GM21423 (cell line): ENCODE measurements around the gene STARD4.

Experiments used
- ATAC-seq: cut with Tn5 transposase; IDR thresholded peaks from one replicate; pipeline ENCODE4 v1.9.1; 2021; ENCODE audit warnings: mild to moderate bottlenecking, moderate library complexity; ENCODE audit not compliant: unreplicated experiment

STARD4 gene

DNA sequence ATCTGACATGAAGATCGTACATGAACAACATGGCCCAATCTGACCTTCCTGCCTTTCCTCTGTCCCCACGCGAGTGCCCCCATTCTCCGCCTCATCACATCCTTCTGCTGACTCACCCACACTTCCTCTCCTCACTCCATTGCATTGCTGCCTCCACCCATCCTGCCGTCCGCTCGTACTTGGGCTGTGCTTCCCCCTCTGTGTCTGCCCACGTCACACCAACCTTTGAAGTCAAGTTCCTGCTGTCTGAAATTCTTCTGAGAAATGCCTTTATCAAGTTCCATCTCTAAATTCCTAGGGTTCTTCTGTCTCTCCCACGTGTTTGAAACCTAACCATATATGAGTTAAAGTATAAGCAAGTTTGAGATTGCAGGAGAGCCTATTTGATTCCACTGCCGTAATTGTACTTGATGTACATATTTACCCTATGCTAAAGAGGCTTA is 18.0 kb upstream of the STARD4 start:
- peak; percentile 98 for ATAC-seq

DNA sequence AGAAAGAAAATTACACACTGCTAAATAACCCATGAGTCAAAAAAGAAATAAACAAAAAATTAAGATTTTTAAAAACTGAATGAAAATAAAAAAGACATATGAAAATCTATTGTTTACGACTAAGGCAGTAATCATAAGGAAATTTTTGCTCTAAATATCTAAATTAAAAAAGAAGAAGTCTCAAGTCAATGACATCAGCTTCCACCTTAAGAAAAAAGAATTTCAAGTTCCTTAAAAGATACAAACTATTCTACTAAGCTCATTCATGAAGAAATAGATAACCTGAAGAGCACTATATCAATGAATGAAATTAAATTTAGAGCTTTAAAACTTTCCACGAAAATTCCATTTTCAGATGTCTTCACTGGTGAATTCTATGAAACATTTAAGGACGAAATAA is 15.7 kb upstream of the STARD4 start:
- no peak for ATAC-seq

DNA sequence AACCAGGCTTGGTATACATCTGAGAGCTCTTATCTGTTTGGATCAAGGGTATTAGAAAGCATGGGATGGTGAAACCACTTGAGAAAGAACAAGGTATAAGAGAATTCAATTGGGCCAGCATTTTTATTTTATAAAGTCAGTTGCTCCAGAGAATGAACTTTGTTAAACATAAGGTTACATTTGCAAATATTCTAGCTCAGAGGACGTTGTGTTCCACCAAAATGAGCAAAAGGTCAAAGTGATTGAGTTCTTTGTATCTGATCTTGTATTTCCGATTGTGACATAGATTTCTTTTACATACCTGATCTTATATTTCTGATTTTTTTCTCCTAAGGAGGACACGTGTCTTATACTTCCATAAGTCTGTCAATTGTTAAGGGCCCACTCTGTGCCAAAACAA is 8.6 kb upstream of the STARD4 start:
- no peak for ATAC-seq

DNA sequence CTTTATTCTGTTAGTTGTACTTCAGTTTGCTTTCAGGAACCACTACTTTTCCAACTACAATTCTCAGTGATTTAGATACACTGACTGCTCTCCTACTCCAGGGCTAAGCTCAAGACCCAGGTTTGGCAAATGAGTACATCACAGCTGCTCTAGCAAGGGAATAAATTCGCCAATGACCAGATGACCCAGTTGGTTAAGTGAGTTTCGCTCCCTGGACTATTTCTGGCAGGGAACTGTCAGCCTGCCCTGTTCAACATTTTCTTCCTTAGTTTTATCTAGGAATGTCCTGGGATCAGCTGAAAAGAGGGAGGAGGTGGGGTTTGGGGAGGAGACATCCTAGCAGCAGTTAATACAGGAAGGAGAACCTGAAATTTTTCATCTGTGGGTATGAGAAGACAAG is 6.4 kb upstream of the STARD4 start:
- ATAC-seq = no peak

DNA sequence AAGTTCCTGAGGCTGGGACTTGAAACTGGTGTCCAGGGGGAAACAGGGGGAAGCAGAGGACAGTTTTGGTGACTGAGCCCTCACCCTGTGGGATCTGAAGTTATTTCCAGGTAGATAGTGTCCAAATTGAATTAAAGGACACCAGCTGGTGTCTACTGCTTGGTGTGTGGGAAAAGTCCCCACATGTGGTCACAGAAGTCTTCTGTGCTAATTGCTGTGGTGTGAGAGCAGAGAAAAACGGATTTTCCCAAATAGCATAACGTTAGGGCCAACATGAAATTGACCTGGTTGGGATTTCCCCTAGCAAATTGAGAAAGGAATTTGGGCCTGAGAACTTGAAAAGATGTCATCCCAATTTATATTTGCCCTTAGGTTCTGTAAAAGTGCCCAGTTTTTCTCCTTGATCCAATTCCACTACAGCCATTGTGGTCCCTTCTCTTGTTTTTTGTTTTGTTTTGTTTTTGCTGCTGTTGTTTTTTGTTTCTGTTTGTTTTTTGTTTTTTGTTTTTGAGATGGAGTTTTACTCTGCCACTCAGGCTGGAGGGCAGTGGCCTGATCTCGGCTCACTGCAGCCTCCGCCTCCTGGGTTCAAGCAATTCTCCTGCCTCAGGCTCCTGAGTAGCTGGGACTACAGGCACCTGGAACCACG is 5.6 kb upstream of the STARD4 start:
- ATAC-seq = no peak

DNA sequence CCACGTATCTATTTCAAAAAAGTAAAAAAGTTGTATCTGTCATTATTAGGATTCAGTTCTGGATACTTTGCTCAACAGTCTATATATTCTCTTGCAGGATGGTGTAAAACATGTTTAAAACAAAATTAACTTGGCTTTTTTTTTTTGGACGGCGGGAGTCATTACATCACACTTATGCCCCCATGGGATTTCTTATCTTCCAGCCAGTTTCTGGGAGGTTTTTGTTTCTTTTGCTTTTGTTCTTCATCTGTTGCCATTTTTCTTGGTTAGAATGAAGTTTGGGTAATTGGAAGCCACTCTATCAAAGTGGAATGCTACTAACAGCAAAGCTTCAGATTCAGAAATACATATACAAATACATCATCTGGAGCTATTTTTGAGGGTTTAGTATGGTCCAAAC is 1.8 kb upstream of the STARD4 start:
- ATAC-seq = no peak

DNA sequence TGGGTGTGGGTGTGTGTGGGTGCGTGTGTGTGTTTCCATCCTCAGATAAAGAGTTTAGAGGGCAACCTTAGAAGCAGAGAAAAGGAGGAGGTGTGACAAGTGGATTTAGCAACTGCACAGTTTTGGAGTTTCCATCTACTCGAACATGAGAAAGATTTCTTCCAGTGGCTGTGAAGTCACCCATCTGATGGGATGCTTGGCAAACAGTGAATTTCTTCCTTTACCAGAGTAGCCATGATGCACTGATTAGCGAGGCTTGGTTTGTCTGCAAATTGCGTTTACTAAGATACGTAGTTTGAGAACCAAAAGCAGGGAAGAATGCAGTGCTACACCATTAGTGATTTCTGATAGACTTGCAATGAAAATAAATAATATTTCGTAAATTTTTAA is 791 bp upstream of the STARD4 start:
- ATAC-seq = no peak

DNA sequence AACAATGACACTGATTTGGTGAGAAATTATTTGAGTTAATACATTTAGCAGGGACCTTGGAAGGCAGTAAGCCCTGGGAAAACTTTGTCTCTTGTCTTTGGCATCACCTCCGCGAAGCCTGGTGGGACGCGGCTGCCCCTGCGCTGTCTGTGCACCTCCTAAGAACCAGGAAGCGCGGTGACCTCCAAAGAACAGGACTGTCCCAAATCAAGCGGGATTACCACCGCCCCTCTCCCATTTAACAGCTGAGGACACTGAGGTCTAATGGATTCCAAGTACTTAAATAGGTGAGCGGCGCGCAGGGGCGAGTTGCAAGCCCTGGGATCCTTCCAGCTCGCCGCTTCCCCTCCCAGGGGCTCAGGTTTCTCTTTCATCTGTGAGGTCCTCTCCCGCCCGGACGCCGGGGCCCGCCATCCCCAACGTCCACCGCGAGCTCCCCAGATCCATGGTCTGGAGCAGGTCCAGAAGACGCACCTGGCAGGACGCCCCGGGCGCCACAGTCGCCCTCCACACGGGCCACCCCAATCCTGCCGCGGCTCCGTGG is 432 bp downstream of the STARD4 start:
- ATAC-seq = peak; percentile 5

DNA sequence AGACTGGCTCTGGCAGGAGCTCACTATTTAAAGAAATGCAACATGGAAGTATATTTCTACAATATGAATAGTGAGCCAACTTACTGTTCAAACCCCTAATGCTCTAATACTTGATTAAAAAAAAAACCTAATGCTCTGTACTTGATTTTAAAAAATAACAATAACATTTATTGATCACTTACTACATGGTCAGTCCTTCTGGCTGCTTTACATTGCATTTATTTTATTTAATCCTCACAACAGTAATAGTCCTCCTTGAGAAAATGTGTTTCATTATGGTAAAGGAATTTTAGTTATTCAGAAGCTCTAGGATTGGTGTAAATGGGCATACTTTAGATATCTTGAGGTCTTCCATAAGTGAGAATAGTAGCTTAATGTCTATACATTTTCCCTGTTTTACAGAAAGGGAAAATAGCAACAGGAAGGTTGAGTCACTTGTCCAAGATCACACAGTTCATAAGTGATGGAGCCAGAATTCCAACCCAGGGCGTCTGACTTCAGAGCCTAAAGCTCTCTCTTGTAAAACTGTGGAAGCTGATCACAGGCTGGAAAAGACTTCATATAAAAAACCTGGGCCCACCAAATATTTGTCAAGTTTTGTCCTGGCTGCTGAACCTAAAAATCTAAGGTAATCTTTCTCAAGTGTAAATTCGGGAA is 1.0 kb downstream of the STARD4 start:
- ATAC-seq = no peak

DNA sequence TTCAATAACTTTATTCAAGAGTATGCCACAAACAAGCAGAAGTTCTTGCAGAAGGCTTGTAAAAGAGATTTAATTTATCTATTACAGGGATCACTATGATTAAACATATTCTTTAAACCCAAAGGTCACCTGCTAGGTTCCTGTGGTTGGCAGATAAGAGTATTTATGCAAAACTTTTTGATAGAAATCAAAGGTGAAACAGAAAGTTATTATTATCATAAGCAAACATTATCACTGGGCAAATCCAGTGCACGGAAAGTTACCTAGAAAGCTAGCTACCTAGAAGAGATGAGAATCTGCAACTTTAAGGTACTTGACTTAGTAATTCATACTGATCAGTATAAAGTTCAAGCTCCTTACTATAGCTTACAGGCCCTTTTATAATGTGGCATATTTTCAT is 3.2 kb downstream of the STARD4 start:
- ATAC-seq = no peak

DNA sequence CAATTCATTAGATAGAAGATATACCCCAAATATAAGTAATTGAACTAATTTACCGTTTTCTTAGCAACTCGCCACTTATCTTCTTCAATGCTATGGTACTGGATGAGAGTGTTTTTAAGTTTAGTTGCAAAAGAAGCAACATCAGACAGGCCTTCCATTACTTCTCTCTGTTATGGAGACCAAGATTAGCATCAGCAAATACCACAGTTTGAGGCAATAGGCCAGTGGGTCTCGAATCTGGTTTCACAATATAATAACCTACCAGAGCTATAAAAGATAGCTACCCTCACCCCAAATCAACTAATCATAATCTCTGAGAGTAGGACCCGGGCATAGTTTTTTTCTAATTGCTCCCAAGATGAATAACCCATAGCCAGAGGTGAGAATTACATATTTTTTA is 5.1 kb downstream of the STARD4 start:
- no peak for ATAC-seq

DNA sequence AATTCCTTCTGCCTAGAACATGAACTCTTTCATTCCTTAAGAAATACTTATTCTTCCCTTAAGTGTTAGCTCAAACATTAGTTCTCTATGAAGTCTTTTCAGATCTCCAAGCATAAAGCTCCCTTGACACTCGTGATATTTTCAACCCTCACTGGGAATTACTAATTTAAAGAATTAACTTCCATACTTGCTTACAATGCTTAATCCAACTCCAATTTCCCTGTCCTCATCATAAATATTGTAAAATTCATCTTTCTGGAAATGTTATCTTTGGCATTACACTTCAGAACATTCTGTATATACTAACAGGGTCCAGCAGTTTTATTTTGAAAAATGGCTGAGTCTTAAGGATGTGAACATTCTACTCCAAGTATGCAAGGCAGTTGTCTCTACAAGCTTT is 7.2 kb downstream of the STARD4 start:
- no peak for ATAC-seq

DNA sequence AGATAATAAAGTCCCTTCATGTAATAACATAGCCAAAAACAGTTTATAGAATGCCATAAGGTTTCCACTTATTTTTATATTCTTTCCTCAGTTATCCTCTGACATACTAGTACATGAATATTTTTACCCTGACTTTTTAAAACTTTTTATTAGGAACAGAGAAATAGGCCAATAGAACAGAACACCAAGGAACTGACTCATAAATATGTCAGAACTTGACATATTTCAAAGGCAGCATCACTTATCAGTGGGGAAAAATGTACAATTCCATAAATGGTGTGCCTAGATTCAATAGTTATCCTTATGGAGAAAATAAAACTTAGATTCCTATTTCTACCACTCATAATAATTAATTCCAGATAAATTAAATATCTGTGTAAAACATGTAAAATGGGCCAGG is 9.4 kb downstream of the STARD4 start:
- no peak for ATAC-seq

DNA sequence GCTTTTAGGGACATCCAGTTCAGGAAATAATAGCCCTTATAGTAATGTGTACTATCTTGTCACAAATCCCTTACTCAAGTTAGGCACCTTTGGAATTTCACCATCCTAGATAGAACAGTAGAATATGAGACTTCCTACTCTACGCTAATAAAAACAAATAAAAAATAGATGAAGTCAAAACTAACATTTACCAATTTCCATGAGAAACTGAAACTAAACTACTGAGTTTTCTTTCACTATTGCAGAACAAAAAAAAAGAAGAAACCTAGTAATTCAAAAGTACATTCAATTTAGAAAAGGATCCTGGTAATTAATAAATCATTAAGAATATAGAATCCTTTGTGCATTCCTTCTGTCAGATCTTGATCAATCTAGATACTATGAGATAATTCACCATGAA is 14.0 kb downstream of the STARD4 start:
- no peak for ATAC-seq

DNA sequence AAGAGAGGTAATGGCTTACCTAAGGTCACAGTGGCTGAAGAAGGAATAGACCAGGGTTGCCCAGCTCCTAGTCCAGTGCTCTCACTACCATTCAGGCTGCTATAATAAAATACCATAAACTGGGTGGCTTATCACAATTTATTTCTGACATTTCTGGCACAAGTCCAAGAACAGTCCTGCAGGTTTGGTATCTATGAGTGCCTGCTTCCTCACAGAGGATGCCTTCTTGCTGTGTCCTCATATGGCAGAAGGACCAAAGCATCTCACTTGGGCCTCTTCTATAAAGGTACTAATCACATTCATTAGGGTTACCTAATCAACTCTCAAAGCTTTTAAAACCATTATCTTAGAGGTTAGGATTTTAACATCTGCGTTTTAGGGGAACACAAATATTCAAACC is 17.2 kb downstream of the STARD4 start:
- ATAC-seq = no peak

DNA sequence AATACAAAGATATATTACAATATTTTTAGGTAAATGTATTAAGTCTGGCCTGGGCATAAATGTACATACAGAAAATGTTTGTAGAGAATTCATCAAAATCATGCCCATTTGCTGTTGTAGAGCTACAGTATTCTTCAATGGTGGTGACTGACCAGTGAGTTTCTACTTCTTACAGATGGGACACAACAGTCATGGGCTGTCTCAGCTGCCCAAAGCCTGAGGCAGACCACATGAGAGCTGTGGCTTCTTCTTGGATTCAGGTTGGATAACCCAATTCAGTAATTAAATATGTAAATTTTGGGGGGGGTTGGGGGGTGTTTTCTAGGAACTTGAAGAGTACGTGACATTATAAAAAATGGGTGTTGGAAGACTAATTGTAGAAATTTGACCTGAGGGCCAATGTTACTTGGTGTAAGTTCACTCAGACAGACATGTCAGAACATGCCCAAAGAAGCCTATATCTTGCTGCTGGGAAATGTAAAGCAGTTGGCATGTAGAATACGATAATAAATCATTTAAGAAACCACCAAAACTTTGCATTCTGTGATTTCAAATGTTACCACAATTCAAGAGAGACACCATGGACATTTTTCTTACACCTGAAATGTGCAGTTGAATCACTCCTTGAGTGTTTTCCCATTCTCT is 17.9 kb downstream of the STARD4 start:
- ATAC-seq = no peak

DNA sequence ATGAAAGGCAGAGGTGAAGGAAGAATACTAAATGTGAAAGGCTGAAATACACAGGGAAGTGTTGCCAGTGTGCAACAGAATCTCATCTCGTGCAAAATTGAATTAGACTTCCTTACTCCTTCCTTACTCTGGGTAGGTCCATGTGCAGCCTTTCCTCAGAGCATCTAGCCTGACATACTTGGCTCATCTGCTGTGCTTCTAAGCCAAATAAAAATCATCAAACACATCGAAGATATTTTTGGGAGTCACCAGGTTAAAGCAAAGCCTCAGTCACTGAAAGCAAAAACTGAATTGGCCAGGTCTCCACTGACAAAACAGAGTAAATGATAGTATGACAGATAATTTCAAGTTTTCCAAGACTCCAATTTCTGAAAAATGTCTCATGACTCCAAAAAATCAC is 19.3 kb downstream of the STARD4 start:
- no peak for ATAC-seq

DNA sequence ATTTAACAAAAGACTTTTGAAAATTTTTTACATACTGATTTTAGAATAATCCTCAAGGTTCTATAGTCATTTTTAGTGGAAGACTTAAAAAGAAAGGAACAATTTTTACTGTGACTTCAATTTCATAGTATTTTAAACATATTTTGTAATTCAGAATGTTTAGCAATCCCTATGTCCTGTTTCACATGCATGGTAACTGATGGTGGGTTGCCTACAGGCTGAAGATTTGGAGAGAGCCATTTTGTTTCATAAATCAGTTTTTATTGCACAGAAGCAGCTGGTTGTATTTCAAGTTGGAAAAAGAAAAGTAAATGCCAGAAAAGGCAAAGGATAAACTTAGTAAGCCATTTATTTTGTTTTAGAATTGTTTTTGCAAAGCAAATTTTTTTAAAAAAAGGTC is 24.0 kb downstream of the STARD4 start:
- no peak for ATAC-seq

DNA sequence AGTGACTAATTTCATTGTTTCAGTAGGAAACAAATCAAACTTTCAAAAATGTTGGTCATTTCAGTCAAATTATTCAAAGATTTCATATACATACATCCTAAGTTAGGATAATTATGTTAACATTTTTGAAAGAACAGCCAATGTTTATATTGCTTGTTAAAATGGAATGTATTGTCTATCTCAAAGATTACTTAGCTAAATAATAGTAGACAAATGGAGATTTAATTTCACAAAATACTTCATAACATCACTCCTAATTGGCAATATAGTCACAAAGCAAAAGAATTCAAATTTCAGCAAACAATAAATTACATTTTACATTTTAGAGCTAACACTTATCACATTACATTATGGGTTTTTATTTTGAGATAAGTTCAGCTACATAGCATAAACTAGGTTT is 25.4 kb downstream of the STARD4 start:
- ATAC-seq = no peak

DNA sequence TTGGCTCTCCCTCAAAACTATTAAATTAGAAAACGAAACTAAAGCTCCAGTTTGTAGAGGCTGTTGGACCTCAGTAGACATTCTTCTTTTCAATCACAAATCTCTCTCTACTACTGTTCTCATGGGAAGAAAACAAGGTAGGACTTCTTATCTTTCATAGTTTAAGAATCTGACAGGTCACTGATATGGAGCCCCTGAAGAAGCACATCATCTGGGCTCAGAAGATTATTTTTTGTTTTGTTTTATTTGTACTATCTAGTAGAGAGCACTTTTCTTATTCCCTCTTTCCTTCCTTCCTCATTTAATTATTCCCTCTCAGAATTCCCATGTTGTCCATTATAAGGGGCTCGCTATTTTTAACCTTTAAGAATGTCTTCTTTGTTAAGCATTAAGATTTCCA is 26.3 kb downstream of the STARD4 start:
- ATAC-seq = no peak

DNA sequence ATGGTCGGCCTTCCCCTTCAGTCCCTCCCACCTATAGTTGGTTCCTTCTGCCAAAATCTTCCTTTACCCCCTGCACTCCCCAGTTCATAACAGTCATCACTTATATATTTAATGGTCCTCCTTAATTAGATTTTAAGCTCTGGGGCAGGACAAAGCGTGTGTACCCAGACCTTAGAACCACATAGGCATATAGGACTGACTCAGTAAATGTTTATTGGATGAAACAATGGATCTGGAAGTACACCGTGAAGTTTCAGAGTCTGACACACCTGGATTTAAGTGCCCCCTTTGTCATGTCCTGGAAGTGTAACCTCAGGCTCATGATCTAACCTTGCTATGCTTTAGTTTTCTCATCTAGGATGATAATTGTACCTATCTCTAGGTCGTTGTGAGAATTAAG is 32.0 kb downstream of the STARD4 start:
- no peak for ATAC-seq

DNA sequence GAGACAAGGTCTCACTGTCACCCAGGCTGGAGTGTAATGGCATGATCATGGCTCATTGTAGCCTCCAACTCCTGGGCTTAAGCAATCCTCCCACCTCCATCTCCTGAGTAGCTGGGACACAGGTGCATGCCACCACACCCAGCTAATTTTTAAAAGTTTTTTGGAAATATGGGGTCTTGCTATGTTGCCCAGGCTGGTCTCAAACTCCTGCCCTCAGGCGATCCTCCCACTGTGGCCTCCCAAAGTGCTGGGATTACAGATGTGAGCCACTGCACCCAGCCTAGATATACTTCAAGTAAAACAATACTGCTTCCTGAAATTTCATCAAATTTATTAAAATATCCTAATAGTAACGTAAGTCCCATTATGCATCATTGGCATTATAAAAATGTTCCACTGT is 33.4 kb downstream of the STARD4 start:
- no peak for ATAC-seq
